H1 (cell line): Measurements from ENCODE around the gene NTMT1. TPM values are rescaled to one million over a fixed set of nuclear protein-coding genes. Genes with fewer than 3 reads are reported as not detected.

Experiments
- CREB1 ChIP-seq: IDR thresholded peaks from 2 replicates; pipeline ENCODE4 v1.6.1; 2012; ENCODE audit warnings: inconsistent platforms
- E2F6 ChIP-seq: IDR thresholded peaks from 2 replicates; pipeline ENCODE4 v1.6.1; 2012; ENCODE audit warnings: inconsistent platforms
- NANOG ChIP-seq: IDR thresholded peaks from 2 replicates; pipeline ENCODE4 v1.6.1; 2011; ENCODE audit warnings: low read length, low read depth, mild to moderate bottlenecking, inconsistent platforms; ENCODE audit not compliant: insufficient read depth, poor library complexity, severe bottlenecking
- TAF7 ChIP-seq: optimal IDR thresholded peaks from 2 replicates; pipeline ENCODE3; 2011; ENCODE audit warnings: low read depth, mild to moderate bottlenecking, inconsistent platforms, low read length, moderate library complexity, borderline replicate concordance
- polyA plus RNA-seq, 7 experiments: library from polyadenylated mRNA; depleted of rRNA in 3 of 7; stranded (reverse) in 5 of 7; unstranded in 2 of 7; fragments of >200 nt in 5 of 7; fragments of 200-250 nt in 2 of 7; gene quantifications; 1 replicate in 5 of 7; 2 replicates in 1 of 7; 4 replicates in 1 of 7; pipeline versions ENCODE4 v1.2.1 to v1.2.3, GENCODE V29; 2011 to 2013; ENCODE audit warnings: missing spikeins in 2 of 7, mixed read lengths in 2 of 7
- total RNA-seq: library from RNA; stranded (reverse); fragmentation: NEBNext Ultra II Directional; extraction: Animal tissue kit (Norgen Biotek cat#: 25700); gene quantifications from 2 replicates; pipeline ENCODE4 v1.2.1, GENCODE V29; 2021

Gene NTMT1
- total and polyA plus RNA-seq, 2 of the 8 experiments (the other 6 are each of a cell fraction or from before 2014, with no cell fraction given) = 66.8 to 70.2 TPM

- TF ChIP-seq NANOG = no peak
- no peak for TF ChIP-seq CREB1
- no peak for TF ChIP-seq TAF7
- no peak for TF ChIP-seq E2F6
- TF ChIP-seq, all 59 proteins: peak for 0
Observed at GRCh38 chr9:129685220-129685932, 59.4 kb downstream of the NTMT1 start (continued).

Other genes starting within 250 kb of the NTMT1 start
- not detected in 2 replicates for gene C9orf50, start 5.1 kb upstream of the NTMT1 start, total RNA-seq
- gene C9orf50, start 5.1 kb upstream of the NTMT1 start, polyA plus RNA-seq (2011; rRNA removed) = not detected in 2 replicates
- gene ASB6, start 16.0 kb downstream of the NTMT1 start, total RNA-seq = 17.3 TPM in 2 replicates
- gene ASB6, start 16.0 kb downstream of the NTMT1 start, polyA plus RNA-seq (2011; rRNA removed) = 14.0 and 19.7 TPM in 2 replicates
- 5.8 and 7.1 TPM in 2 replicates for gene PRRX2, start 39.5 kb downstream of the NTMT1 start, total RNA-seq
- 9.2 and 10.9 TPM in 2 replicates for gene PRRX2, start 39.5 kb downstream of the NTMT1 start, polyA plus RNA-seq (2011; rRNA removed)
- 3.2 TPM in 2 replicates for gene PTGES, start 126.9 kb downstream of the NTMT1 start, total RNA-seq
- gene PTGES, start 126.9 kb downstream of the NTMT1 start, polyA plus RNA-seq (2011; rRNA removed) = 5.1 and 5.4 TPM in 2 replicates
- gene TOR1B, start 177.0 kb downstream of the NTMT1 start, total RNA-seq = 17.4 and 19.2 TPM in 2 replicates
- 11.4 and 13.4 TPM in 2 replicates for gene TOR1B, start 177.0 kb downstream of the NTMT1 start, polyA plus RNA-seq (2011; rRNA removed)
- gene TOR1A, start 198.0 kb downstream of the NTMT1 start, total RNA-seq = 32.7 and 37.6 TPM in 2 replicates
- gene TOR1A, start 198.0 kb downstream of the NTMT1 start, polyA plus RNA-seq (2011; rRNA removed) = 46.6 and 46.7 TPM in 2 replicates
- 40.6 and 47.7 TPM in 2 replicates for gene C9orf78, start 209.1 kb downstream of the NTMT1 start, total RNA-seq
- gene C9orf78, start 209.1 kb downstream of the NTMT1 start, polyA plus RNA-seq (2011; rRNA removed) = 16.7 and 17.4 TPM in 2 replicates
- 13.4 and 17.9 TPM in 2 replicates for gene USP20, start 209.3 kb downstream of the NTMT1 start, total RNA-seq
- gene USP20, start 209.3 kb downstream of the NTMT1 start, polyA plus RNA-seq (2011; rRNA removed) = 23.0 and 35.0 TPM in 2 replicates